Activated CD8-positive, alpha-beta T cell treated with anti-CD3 and anti-CD28 coated beads for 36 hours (primary cell): ENCODE measurements around the gene MAN1A2. TPM values are rescaled to one million over a fixed set of nuclear protein-coding genes. Genes with fewer than 3 reads are reported as not detected.

Source experiments
- ATAC-seq: fragments of 200-7000 bp; cut with Tn5 transposase; one replicate; pipeline ENCODE4 v1.10.0; 2021; ENCODE audit warnings: mild to moderate bottlenecking, moderate library complexity
- CTCF ChIA-PET: fragments of 350-600 bp; sonication (Branson Sonifier 250); formaldehyde crosslinking; loops from one replicate; lab custom pipeline; 2021; ENCODE audit warnings: antibody characterized with exemption; lab: Charles Lee
- POLR2A ChIA-PET: fragments of 350-600 bp; sonication (Branson Sonifier 250); formaldehyde crosslinking; loops from one replicate; lab custom pipeline; 2021; ENCODE audit warnings: antibody characterized with exemption; lab: Charles Lee
- DNase-seq: peaks from one replicate; pipeline ENCODE4 v3.0.0-alpha.2; 2020
- H3K27ac Mint-ChIP-seq: one replicate; pipeline ENCODE4 v1.8.0; 2021; ENCODE audit warnings: mild to moderate bottlenecking, mixed read lengths
- H3K27me3 Mint-ChIP-seq: one replicate; pipeline ENCODE4 v1.8.0; 2021; ENCODE audit warnings: mixed read lengths
- H3K36me3 Mint-ChIP-seq: one replicate; pipeline ENCODE4 v1.8.0; 2021; ENCODE audit warnings: low read depth, mixed read lengths
- H3K4me1 Mint-ChIP-seq: one replicate; pipeline ENCODE4 v1.8.0; 2021; ENCODE audit warnings: low read depth, mixed read lengths
- H3K4me3 Mint-ChIP-seq: one replicate; pipeline ENCODE4 v1.8.0; 2021; ENCODE audit warnings: mild to moderate bottlenecking, moderate library complexity, mixed read lengths
- H3K9me3 Mint-ChIP-seq: one replicate; pipeline ENCODE4 v1.8.0; 2021; ENCODE audit warnings: mixed read lengths
- intact Hi-C: fragments of 100-400 bp; cut with micrococcal nuclease; formaldehyde crosslinking; loops from one replicate; pipeline ENCODE4 v1.10.0; 2022
- total RNA-seq, 2 experiments: library from RNA; stranded (reverse); gene quantifications; one replicate each; pipeline ENCODE4 v1.2.3, GENCODE V29; 2021
- TF ChIP-seq, protein P1 (sequence below): fragments of 200-600 bp; IDR thresholded peaks from one replicate; pipeline ENCODE4 v1.8.0; 2022; ENCODE audit warnings: antibody characterized with exemption, mild to moderate bottlenecking

The MAN1A2 gene
- total RNA-seq, 2 experiments from 2014 or later, result 18.3 to 21.1 TPM

DNA sequence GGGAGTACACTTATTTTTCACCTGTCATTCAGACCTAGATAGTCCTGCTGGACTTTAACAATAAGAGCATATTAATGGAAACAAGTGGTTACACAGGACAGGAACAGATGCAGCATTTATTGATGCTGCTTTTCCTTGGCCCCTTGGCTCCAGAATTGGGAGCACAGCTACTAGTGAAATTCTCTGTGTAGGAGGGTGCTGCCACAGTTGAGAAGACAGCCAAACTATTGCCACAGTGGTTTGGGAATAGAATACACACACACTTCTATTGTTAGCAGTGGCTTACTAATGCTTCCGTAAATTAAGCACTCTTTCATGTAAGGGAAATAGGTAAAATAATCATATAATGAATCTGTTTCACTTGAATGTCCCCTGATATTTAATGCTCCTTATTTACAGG, 133.3 kb downstream of the MAN1A2 start:
- Mint-ChIP-seq H3K4me1 (no peaks in the 10 kb centered on the region), H3K36me3 (peaks cover 4% of the 10 kb centered on the region)
- CTCF ChIA-PET, result no interaction called here

DNA sequence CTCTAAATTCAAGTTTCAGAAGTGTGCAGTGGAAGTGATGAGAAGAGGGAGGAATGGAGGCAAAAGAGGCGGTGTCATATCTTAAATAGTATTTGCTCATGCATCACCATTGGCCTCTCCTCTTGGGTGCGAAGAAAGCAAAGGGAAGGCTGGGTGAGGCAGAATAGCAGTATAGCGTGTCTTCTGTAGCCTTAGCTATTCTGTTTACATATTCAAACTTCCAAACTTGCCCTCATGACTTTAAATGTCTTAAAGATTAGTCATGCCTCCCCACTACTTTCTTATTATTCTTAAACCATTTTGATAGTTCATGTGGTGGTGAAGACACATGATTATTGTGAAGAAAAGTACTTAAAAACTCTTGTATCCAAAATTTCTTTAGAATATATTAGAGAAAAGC, 134.0 kb downstream of the MAN1A2 start:
- DNase-seq (no peak), ATAC-seq (no peak)
- H3K4me1 Mint-ChIP-seq, result no peaks in the 10 kb centered on the region
- H3K27me3 Mint-ChIP-seq, result no peaks in the 10 kb centered on the region
- intact Hi-C loops, result no loop called here
- H3K4me3 Mint-ChIP-seq, result no peak overlapping the region
- TF ChIP-seq, protein P1, sequence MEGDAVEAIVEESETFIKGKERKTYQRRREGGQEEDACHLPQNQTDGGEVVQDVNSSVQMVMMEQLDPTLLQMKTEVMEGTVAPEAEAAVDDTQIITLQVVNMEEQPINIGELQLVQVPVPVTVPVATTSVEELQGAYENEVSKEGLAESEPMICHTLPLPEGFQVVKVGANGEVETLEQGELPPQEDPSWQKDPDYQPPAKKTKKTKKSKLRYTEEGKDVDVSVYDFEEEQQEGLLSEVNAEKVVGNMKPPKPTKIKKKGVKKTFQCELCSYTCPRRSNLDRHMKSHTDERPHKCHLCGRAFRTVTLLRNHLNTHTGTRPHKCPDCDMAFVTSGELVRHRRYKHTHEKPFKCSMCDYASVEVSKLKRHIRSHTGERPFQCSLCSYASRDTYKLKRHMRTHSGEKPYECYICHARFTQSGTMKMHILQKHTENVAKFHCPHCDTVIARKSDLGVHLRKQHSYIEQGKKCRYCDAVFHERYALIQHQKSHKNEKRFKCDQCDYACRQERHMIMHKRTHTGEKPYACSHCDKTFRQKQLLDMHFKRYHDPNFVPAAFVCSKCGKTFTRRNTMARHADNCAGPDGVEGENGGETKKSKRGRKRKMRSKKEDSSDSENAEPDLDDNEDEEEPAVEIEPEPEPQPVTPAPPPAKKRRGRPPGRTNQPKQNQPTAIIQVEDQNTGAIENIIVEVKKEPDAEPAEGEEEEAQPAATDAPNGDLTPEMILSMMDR, result no peak
- CTCF ChIA-PET, result no interaction called here
- no peak overlapping the region for H3K27ac Mint-ChIP-seq
- no peaks in the 10 kb centered on the region for H3K9me3 Mint-ChIP-seq
- POLR2A ChIA-PET, result interaction anchor here (0.7 kb wide), 1 partner anchor 133 kb away, joined by 3 read pairs; no protein-coding TSS in a partner anchor
- peaks cover 4% of the 10 kb centered on the region for H3K36me3 Mint-ChIP-seq

More for the DNA sequence above, 133.3 kb downstream of the MAN1A2 start:
- no peak for ATAC-seq
- intact Hi-C loops, result no loop called here
- POLR2A ChIA-PET, result no interaction called here
- Mint-ChIP-seq H3K27ac (no peak overlapping the region), H3K27me3 (no peaks in the 10 kb centered on the region), H3K4me3 (no peak overlapping the region), H3K9me3 (no peaks in the 10 kb centered on the region)
- DNase-seq, result no peak
- TF ChIP-seq, protein P1, result no peak

DNA sequence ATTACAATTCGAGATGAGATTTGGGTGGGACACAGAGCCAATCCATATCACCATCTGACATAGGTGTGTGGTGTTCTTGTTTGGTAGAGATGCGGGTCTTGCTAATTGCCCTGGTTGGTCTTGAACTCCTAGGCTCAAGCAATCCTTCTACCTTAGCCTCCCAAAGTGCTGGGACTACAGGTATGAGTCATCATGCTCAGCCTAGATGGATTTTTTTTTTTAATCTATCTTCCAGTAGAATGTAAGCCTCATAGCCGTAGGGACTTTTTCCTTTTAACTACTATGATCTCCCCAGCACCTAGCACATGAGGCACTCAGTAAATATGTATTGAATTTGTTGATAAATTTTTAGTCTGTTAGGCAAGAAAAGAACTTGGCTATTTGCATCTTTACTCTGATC, 144.0 kb downstream of the MAN1A2 start:
- ATAC-seq, result no peak
- Mint-ChIP-seq H3K4me3 (no peak overlapping the region), H3K4me1 (no peaks in the 10 kb centered on the region), H3K9me3 (no peaks in the 10 kb centered on the region), H3K36me3 (peaks cover 4% of the 10 kb centered on the region), H3K27ac (no peak overlapping the region), H3K27me3 (no peaks in the 10 kb centered on the region)
- DNase-seq, result no peak
- TF ChIP-seq, protein P1, result no peak
- ChIA-PET CTCF (interaction anchor here (1.5 to 4.5 kb wide), 7 partner anchors 23 to 384 kb away, joined by 4 to 49 read pairs (median 18); no protein-coding TSS in a partner anchor), POLR2A (interaction anchor here (0.7 kb wide), 1 partner anchor 97 kb away, joined by 4 read pairs; no protein-coding TSS in a partner anchor)
- intact Hi-C loops, result no loop called here

DNA sequence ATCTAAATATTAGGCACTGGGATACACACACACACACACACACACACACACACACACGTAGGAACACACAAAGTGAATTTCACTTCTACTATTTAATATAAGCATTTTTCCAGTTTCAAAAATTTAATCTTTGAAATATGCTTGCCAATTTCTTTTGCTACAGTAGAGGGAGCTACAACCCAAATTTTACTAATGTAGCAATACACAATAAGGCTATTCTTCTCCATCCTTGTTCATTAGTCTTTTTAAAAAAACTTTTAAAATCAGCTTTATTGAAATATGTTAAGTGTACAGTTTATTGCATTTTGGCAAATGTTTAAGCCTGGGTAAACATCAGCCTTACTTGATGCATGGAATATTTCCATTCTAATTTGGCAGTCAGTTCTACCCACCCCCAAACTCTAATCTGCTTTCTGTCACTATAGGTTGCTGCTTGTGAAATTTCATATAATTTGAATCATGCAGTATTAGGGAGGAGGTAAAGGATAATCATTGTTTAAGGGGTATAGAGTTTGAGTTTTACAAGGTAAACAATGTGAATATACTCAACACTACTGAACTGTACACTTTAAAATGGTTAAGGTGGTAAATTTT, 145.6 kb downstream of the MAN1A2 start:
- H3K4me1 Mint-ChIP-seq, result no peaks in the 10 kb centered on the region
- no peaks in the 10 kb centered on the region for H3K9me3 Mint-ChIP-seq
- ATAC-seq, result no peak
- POLR2A ChIA-PET, result interaction anchor here (0.7 kb wide), 1 partner anchor 383 kb away, joined by 3 read pairs; no protein-coding TSS in a partner anchor
- DNase-seq, result no peak
- CTCF ChIA-PET, result interaction anchor here (0.7 to 4.5 kb wide), 17 partner anchors 9 to 383 kb away, joined by 3 to 49 read pairs (median 4); no protein-coding TSS in a partner anchor
- H3K36me3 Mint-ChIP-seq, result peaks cover 2% of the 10 kb centered on the region
- H3K27me3 Mint-ChIP-seq, result no peaks in the 10 kb centered on the region
- TF ChIP-seq, protein P1, result peak; percentile 65
- intact Hi-C loops, result loop anchor here (1.0 kb wide), 1 partner anchor 245 kb away; no protein-coding TSS in a partner anchor
- H3K27ac Mint-ChIP-seq, result no peak overlapping the region
- H3K4me3 Mint-ChIP-seq, result no peak overlapping the region

DNA sequence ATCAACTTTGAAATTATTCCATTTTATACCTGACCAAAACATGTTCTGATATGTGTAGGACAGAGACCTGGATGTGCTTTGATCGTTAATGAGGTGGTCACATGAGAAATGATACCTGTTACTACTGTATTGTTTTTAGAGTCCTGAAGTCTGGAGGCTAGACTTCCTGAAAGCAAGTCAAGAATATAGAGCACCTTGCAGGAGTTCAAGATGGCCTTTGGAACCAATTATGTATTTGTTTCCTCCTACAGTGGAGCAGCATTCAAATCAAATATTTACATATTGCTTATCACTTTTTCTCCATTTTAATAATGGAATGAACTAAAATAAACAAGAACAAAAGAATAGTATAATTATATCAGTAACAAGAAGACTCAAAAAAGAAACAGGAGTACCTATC, 155.9 kb downstream of the MAN1A2 start:
- intact Hi-C loops, result no loop called here
- H3K27ac Mint-ChIP-seq, result no peak overlapping the region
- peaks cover 21% of the 10 kb centered on the region for H3K4me1 Mint-ChIP-seq
- H3K4me3 Mint-ChIP-seq, result no peak overlapping the region
- H3K9me3 Mint-ChIP-seq, result no peaks in the 10 kb centered on the region
- peaks cover 7% of the 10 kb centered on the region for H3K36me3 Mint-ChIP-seq
- CTCF ChIA-PET, result interaction anchor here (0.5 to 2.4 kb wide), 3 partner anchors 12 to 229 kb away, joined by 3 to 9 read pairs (median 7); no protein-coding TSS in a partner anchor
- no peaks in the 10 kb centered on the region for H3K27me3 Mint-ChIP-seq
- no peak for DNase-seq
- ATAC-seq, result no peak
- POLR2A ChIA-PET, result no interaction called here
- TF ChIP-seq, protein P1, result no peak
